Endothelial cell of umbilical vein (primary cell): ENCODE data around the gene PLPPR4. TPM values are rescaled to one million over a fixed set of nuclear protein-coding genes. Genes with fewer than 3 reads are reported as not detected.

Source experiments
- BruUV-seq: library from RNA; stranded (reverse); fragments of 400-500 nt; replicated peaks from 2 replicates; lab custom pipeline; 2021; lab: Mats Ljungman, UMichigan
- CTCF ChIA-PET: fragments of 300-600, 350-600 bp; sonication (Branson Sonifier 250); formaldehyde crosslinking; loops from one replicate; lab custom pipeline; 2021; ENCODE audit warnings: antibody characterized with exemption, inconsistent platforms; lab: Charles Lee
- POLR2A ChIA-PET: fragments of 300-600, 350-600 bp; sonication (Branson Sonifier 250); formaldehyde crosslinking; loops from one replicate; lab custom pipeline; 2021; ENCODE audit warnings: antibody characterized with exemption, inconsistent platforms; lab: Charles Lee
- DNase-seq: peaks from one replicate; pipeline ENCODE4 v3.0.0-alpha.2; 2011; ENCODE audit warnings: low read depth, low spot score
- FAIRE-seq: peaks from 2 replicates; lab custom pipeline; 2011; peaks lifted over from hg19 to GRCh38; lab: Jason Lieb, UNC
- H2AFZ ChIP-seq: 2 replicates; pipeline ENCODE4 v1.6.0; 2012; ENCODE audit warnings: low read depth, low read length, control low read depth, inconsistent platforms
- H3K27ac ChIP-seq: 2 replicates; pipeline ENCODE4 v1.5.1; 2011; ENCODE audit warnings: low read depth, mild to moderate bottlenecking, control low read depth, low read length, moderate library complexity; ENCODE audit not compliant: insufficient read depth
- H3K27me3 ChIP-seq, 2 experiments: 2 replicates each; pipeline versions ENCODE4 v1.6.0 to v1.6.1; 2011; ENCODE audit warnings: low read length in 2 of 2, mixed read lengths in 1 of 2; ENCODE audit not compliant: control insufficient read depth in 2 of 2, insufficient read depth in 2 of 2
- H3K36me3 ChIP-seq, 2 experiments: 2 replicates in 1 of 2; 3 replicates in 1 of 2; pipeline ENCODE4 v1.5.1; 2011; ENCODE audit warnings: low read length in 2 of 2, mild to moderate bottlenecking in 1 of 2, moderate library complexity in 1 of 2; ENCODE audit not compliant: control insufficient read depth in 2 of 2, insufficient read depth in 2 of 2; ENCODE audit errors: extremely low read depth in 1 of 2
- H3K4me1 ChIP-seq: 3 replicates; pipeline ENCODE4 v1.5.1; 2011; ENCODE audit warnings: mild to moderate bottlenecking, low read length; ENCODE audit not compliant: control insufficient read depth, insufficient read depth; ENCODE audit errors: extremely low read depth
- H3K4me2 ChIP-seq: 2 replicates; pipeline ENCODE4 v1.6.1; 2011; ENCODE audit warnings: low read length, control low read depth, mixed read lengths; ENCODE audit not compliant: insufficient read depth
- H3K4me3 ChIP-seq, 3 experiments: fragments of 200-600 bp in 1 of 3; sonication (generic), shearing (Covaris generic) in 1 of 3; replicated peaks in 1 of 3; 2 replicates each; pipeline ENCODE4 v1.5.1; 2011 to 2016; ENCODE audit warnings: control low read depth in 3 of 3, low read length in 3 of 3, mild to moderate bottlenecking in 2 of 3, inconsistent platforms in 1 of 3, low read depth in 1 of 3, moderate library complexity in 1 of 3; ENCODE audit not compliant: insufficient read depth in 1 of 3
- H3K79me2 ChIP-seq: 2 replicates; pipeline ENCODE4 v1.6.0; 2012; ENCODE audit warnings: low read length, inconsistent platforms; ENCODE audit not compliant: control insufficient read depth, insufficient read depth
- H3K9ac ChIP-seq: replicated peaks from 2 replicates; pipeline ENCODE3; 2011; ENCODE audit warnings: low read length, control low read depth; ENCODE audit not compliant: insufficient read depth; ENCODE audit errors: extremely low read depth
- H3K9me1 ChIP-seq: replicated peaks from 3 replicates; pipeline ENCODE4 v1.6.0; 2011; ENCODE audit warnings: mild to moderate bottlenecking, low read length; ENCODE audit not compliant: control insufficient read depth, insufficient read depth; ENCODE audit errors: extremely low read depth
- H3K9me3 ChIP-seq: replicated peaks from 2 replicates; pipeline ENCODE4 v1.5.1; 2012; ENCODE audit warnings: low read length, inconsistent platforms; ENCODE audit not compliant: control insufficient read depth, insufficient read depth
- H4K20me1 ChIP-seq: replicated peaks from 2 replicates; pipeline ENCODE3; 2011; ENCODE audit warnings: mild to moderate bottlenecking, low read length; ENCODE audit not compliant: control insufficient read depth, insufficient read depth; ENCODE audit errors: extremely low read depth
- CTCF ChIP-seq, 2 donors: IDR thresholded peaks; 1 replicate in 1 of 2; 2 replicates in 1 of 2; pipeline ENCODE4 v1.5.1; 2011; ENCODE audit warnings: low read length in 2 of 2, mild to moderate bottlenecking in 2 of 2, moderate library complexity in 2 of 2, control low read depth in 1 of 2, inconsistent platforms in 1 of 2, low read depth in 1 of 2; ENCODE audit not compliant: insufficient read depth in 1 of 2; ENCODE audit errors: extremely low read depth in 1 of 2
- EZH2 ChIP-seq: IDR thresholded peaks from 2 replicates; pipeline ENCODE4 v1.6.1; 2012; ENCODE audit warnings: borderline replicate concordance, low read depth, mild to moderate bottlenecking, moderate library complexity, low read length, inconsistent platforms; ENCODE audit not compliant: severe bottlenecking
- GATA2 ChIP-seq: IDR thresholded peaks from 2 replicates; pipeline ENCODE4 v1.7.0; 2011; ENCODE audit warnings: low read depth, mild to moderate bottlenecking, moderate library complexity, mixed read lengths, low read length; ENCODE audit not compliant: insufficient read length, insufficient read depth
- POLR2A ChIP-seq: IDR thresholded peaks from 2 replicates; pipeline ENCODE4 v1.6.1; 2012; ENCODE audit warnings: low read depth, mild to moderate bottlenecking, control low read depth, low read length
- POLR2AphosphoS5 ChIP-seq: IDR thresholded peaks from 2 replicates; pipeline ENCODE4 v1.6.1; 2012; ENCODE audit warnings: low read depth, mild to moderate bottlenecking, control low read depth, low read length, moderate library complexity; ENCODE audit not compliant: insufficient read depth
- dilution Hi-C: fragments of 300-500 bp; cut with MboI; formaldehyde crosslinking; loops from one replicate; pipeline ENCODE4 v1.15.0; 2019; ENCODE audit warnings: low sequenced_read_pairs; ENCODE audit not compliant: extremely low pct_ligation_motif_present
- intact Hi-C: fragments of 100-400 bp; cut with micrococcal nuclease; formaldehyde crosslinking; loops from one replicate; pipeline ENCODE4 v1.10.0; 2022
- polyA plus RNA-seq, 4 experiments: library from polyadenylated mRNA; depleted of rRNA in 3 of 4; stranded (reverse) in 3 of 4; unstranded in 1 of 4; fragments of >200 nt; gene quantifications; 2 replicates each; pipeline versions ENCODE4 v1.2.1 to v1.2.3, GENCODE V29; 2011 to 2012; ENCODE audit warnings: missing spikeins in 1 of 4
- total RNA-seq: library from RNA; stranded (reverse); gene quantifications from 2 replicates; pipeline ENCODE4 v1.2.3, GENCODE V29; 2021
- TF ChIP-seq, protein P1 (sequence below): IDR thresholded peaks from 2 replicates; pipeline ENCODE4 v1.6.1; 2011; ENCODE audit not compliant: insufficient read depth, insufficient read length

Gene PLPPR4
- total and polyA plus RNA-seq, 2 donors (not counting 3 experiments of a cell fraction or from before 2014, with no cell fraction given): not detected

DNA sequence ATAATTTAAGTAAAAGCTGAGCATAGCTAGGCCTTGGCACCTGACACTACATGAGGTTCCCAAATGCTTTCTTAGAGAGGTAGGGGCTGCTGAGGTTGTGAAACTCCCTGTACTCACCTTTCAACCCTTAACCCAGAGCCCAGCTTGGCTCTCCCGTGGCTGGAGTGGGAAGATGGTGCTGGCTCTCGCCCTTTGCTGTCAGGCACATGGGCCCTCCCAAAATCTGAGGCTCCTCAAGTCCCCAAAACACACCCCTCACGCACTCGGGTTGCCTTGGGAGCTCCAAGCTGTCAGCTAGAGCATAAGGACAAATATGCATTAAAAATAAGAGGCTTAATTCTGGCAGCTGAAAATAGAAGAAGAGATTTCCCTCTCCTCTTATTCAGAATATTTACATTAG lies 46.7 kb upstream of the PLPPR4 start:
- H3K4me1 ChIP-seq: no peaks in the 10 kb centered on the region
- no peaks in the 10 kb centered on the region for H3K9me3 ChIP-seq
- H3K27me3 ChIP-seq: peaks cover 3 to 6% of the 10 kb centered on the region in 2 experiments

More for the DNA sequence above, 46.7 kb upstream of the PLPPR4 start:
- Histone ChIP-seq H3K4me2 (no peak overlapping the region), H3K27ac (no peak overlapping the region), H2AFZ (no peak overlapping the region), H4K20me1 (no peaks in the 10 kb centered on the region), H3K36me3 (no peaks in the 10 kb centered on the region), H3K9me1 (no peaks in the 10 kb centered on the region), H3K4me3 (no peak overlapping the region), H3K79me2 (no peaks in the 10 kb centered on the region), H3K9ac (no peak overlapping the region)
- TF ChIP-seq EZH2 (no peak), POLR2AphosphoS5 (no peak), POLR2A (no peak), CTCF (IDR thresholded peaks at IDR 0.05; ENCODE audit: extremely low read depth in 1 of 2, insufficient read depth in 1 of 2, low read depth in 1 of 2, low read length in 2 of 2) (no peak), GATA2 (no peak)
- TF ChIP-seq, protein P1, sequence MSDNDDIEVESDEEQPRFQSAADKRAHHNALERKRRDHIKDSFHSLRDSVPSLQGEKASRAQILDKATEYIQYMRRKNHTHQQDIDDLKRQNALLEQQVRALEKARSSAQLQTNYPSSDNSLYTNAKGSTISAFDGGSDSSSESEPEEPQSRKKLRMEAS: no peak
- intact Hi-C loops: no loop called here
- dilution Hi-C loops: no loop called here
- ChIA-PET POLR2A (no interaction called here), CTCF (interaction anchor here (1.3 to 2.5 kb wide), 2 partner anchors 10 to 16 kb away, joined by 3 to 7 read pairs; no protein-coding TSS in a partner anchor)
- no TSS peak for BruUV-seq
- DNase-seq: no peak
- no peak for FAIRE-seq
